ENCODE measurements around the gene SV2B. TPM values are rescaled to one million over a fixed set of nuclear protein-coding genes. Genes with fewer than 3 reads are reported as not detected.
A peak's percentile ranks its signal among the peaks of the same experiment; 100 is the strongest.

Gene SV2B, protein sequence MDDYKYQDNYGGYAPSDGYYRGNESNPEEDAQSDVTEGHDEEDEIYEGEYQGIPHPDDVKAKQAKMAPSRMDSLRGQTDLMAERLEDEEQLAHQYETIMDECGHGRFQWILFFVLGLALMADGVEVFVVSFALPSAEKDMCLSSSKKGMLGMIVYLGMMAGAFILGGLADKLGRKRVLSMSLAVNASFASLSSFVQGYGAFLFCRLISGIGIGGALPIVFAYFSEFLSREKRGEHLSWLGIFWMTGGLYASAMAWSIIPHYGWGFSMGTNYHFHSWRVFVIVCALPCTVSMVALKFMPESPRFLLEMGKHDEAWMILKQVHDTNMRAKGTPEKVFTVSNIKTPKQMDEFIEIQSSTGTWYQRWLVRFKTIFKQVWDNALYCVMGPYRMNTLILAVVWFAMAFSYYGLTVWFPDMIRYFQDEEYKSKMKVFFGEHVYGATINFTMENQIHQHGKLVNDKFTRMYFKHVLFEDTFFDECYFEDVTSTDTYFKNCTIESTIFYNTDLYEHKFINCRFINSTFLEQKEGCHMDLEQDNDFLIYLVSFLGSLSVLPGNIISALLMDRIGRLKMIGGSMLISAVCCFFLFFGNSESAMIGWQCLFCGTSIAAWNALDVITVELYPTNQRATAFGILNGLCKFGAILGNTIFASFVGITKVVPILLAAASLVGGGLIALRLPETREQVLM
- total RNA-seq, result 10 to 100 TPM in 1 of 4 donors, 1 to 10 TPM in 2, under 1 TPM in 1; 0.27 to 10.3 (median 2.2) TPM

DNA sequence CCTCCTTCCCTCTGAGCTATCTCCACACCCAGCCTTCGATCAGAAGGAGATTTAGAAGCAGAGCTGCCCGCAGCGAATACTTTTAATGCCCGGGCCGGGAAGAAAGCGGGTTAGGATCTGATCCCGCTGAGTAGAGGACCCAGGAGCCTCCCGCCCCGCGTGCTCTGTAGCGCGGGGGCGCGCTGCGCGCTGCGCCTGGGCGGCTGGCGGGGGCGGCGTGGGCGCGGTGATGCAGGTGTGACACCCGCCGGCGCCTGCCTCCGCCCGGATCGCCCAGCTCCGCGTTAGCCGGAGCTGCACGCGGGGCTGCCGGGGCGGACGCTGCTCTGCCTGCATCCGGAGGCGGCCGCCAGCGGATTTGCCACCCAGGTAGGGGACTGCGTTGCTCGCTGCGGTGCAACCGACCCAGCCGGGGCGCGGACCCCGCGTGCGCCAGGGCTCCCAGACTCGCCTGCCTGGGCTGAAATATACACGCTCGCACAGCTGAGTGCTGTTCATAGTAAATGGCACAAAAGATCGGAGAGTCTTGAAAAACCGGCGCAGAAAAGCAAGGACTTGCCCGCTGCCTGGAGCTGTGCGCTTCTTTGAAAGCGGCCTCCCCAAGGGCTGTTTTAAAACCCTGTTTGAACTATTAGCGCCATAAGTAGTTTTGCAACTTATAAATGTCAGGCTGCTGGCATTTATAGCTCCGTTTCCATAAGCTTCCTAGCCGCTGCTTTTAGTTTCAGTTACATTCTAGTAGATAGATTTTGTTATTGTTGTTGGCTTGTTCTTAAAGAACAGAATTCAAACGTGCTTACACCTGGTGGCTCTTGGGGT lies at the start of gene SV2B:
TSS of gene SV2B (plus strand) at position 263 of the 819 bp plus-strand sequence. CDS start 126,007 bp downstream, outside the sequence.
- no peak for DNase-seq
- H3K9me3 ChIP-seq, result no peaks in the 10 kb centered on the region
- WGBS, 2 donors (ENCODE audit: low coverage in 1 of 2), result 0 to 3% methylated on average over 4 to 37 of the region's 64 CpGs
- peaks cover 7 to 18% (median 13%) of the 10 kb centered on the region in 4 donors for H3K4me1 ChIP-seq
- H3K27me3 ChIP-seq, result peaks cover 77% of the 10 kb centered on the region
- intact Hi-C loops (cut with DNase I; ENCODE audit: low total_unique reads) (no loop called here), in situ Hi-C loops (cut with MboI; ENCODE audit: low pct_ligation_motif_present in 1 of 4, low pct_unique_long_range_greater_than_20kb in 1 of 4, low sequenced_read_pairs in 3 of 4) (no loop called here)
- TF ChIP-seq POLR2A (IDR thresholded peaks at IDR 0.05), result no peak
- TF ChIP-seq EP300 (IDR thresholded peaks at IDR 0.05; ENCODE audit: low read depth), result no peak
- no peak for TF ChIP-seq POLR2AphosphoS5 (IDR thresholded peaks at IDR 0.05)
- TF ChIP-seq, protein P1, sequence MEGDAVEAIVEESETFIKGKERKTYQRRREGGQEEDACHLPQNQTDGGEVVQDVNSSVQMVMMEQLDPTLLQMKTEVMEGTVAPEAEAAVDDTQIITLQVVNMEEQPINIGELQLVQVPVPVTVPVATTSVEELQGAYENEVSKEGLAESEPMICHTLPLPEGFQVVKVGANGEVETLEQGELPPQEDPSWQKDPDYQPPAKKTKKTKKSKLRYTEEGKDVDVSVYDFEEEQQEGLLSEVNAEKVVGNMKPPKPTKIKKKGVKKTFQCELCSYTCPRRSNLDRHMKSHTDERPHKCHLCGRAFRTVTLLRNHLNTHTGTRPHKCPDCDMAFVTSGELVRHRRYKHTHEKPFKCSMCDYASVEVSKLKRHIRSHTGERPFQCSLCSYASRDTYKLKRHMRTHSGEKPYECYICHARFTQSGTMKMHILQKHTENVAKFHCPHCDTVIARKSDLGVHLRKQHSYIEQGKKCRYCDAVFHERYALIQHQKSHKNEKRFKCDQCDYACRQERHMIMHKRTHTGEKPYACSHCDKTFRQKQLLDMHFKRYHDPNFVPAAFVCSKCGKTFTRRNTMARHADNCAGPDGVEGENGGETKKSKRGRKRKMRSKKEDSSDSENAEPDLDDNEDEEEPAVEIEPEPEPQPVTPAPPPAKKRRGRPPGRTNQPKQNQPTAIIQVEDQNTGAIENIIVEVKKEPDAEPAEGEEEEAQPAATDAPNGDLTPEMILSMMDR (IDR thresholded peaks at IDR 0.05), result no peak
- no peaks in the 10 kb centered on the region for H3K36me3 ChIP-seq
- no peak within 1 kb of the TSS for H3K27ac ChIP-seq
- peak within 1 kb of the TSS; percentile 0 to 52 (median 26) for H3K4me3 ChIP-seq

DNA sequence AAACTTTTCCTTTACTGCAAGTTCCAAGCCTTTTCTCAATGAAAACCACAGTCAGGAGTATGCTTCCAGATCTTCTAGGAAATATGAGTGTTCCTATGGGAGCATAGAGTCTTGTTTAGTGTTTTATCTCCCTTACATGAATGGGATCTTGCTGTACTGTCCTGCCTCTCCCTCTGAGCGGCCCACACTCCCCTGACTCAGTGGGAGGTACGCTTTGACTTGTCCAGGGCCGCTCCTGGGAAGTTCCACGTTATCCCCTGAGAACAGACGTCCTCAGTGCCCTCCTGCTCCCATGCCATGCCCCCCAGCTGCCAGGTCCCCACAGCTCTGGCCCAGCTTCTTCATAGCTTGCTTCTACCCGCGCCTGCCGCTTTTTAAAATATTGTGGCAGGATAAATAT lies 48.8 kb upstream of the SV2B start:
- WGBS, 2 donors (ENCODE audit: low coverage in 1 of 2), result 81 to 86% methylated on average over 7 to 8 of the region's 8 CpGs
- no peaks in the 10 kb centered on the region for H3K9me3 ChIP-seq
- H3K36me3 ChIP-seq, result no peaks in the 10 kb centered on the region
- H3K4me3 ChIP-seq, result no peak overlapping the region
- peaks cover 0 to 3% (median 0%) of the 10 kb centered on the region in 4 donors for H3K4me1 ChIP-seq
- in situ Hi-C loops (cut with MboI; ENCODE audit: low pct_ligation_motif_present in 1 of 4, low pct_unique_long_range_greater_than_20kb in 1 of 4, low sequenced_read_pairs in 3 of 4) (loop anchor here in 3 of 4 donors (10.0 kb wide), 2 partner anchors 174 to 224 kb away; no protein-coding TSS in a partner anchor), intact Hi-C loops (cut with DNase I; ENCODE audit: low total_unique reads) (no loop called here)
- peaks cover 39% of the 10 kb centered on the region for H3K27me3 ChIP-seq
- no peak overlapping the region for H3K27ac ChIP-seq
- DNase-seq, result no peak
- no peak for TF ChIP-seq POLR2AphosphoS5 (IDR thresholded peaks at IDR 0.05)
- TF ChIP-seq POLR2A (IDR thresholded peaks at IDR 0.05), result no peak

DNA sequence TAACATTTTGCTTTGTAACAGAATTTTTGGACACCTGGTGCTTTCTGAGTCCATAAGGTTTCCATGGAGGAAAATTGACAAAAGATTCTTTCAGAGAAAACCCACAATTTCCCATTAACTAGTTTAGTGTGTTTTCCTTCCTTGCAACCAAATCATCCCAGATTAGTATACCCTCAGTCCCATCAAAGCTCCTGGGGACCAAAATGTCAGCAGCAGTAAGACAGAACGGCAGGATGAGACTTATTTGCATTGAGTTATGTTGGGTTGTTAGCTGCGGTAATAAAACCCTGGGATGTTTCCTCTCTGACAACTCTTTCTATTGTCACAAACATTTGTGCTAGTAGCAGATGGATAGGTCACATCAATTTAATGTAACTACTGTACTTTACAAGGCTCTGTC lies 45.2 kb upstream of the SV2B start:
- in situ Hi-C loops (cut with MboI; ENCODE audit: low pct_ligation_motif_present in 1 of 4, low pct_unique_long_range_greater_than_20kb in 1 of 4, low sequenced_read_pairs in 3 of 4) (loop anchor here (5.0 to 10.0 kb wide), 3 partner anchors 170 to 220 kb away; no protein-coding TSS in a partner anchor), intact Hi-C loops (cut with DNase I; ENCODE audit: low total_unique reads) (loop anchor here (5.0 kb wide), 1 partner anchor 217 kb away; no protein-coding TSS in a partner anchor)
- no peak for TF ChIP-seq POLR2AphosphoS5 (IDR thresholded peaks at IDR 0.05)
- no peak for TF ChIP-seq EP300 (IDR thresholded peaks at IDR 0.05; ENCODE audit: low read depth)
- no peak for TF ChIP-seq POLR2A (IDR thresholded peaks at IDR 0.05)
- TF ChIP-seq, protein P1 (IDR thresholded peaks at IDR 0.05), result no peak
- no peaks in the 10 kb centered on the region for H3K9me3 ChIP-seq
- H3K4me3 ChIP-seq, result no peak overlapping the region
- DNase-seq, result no peak
- H3K36me3 ChIP-seq, result no peaks in the 10 kb centered on the region
- H3K27me3 ChIP-seq, result peaks cover 75% of the 10 kb centered on the region
- H3K27ac ChIP-seq, result no peak overlapping the region
- no peaks in the 10 kb centered on the region for H3K4me1 ChIP-seq
- 8 to 17% methylated on average over 2 of the region's 2 CpGs for WGBS, 2 donors (ENCODE audit: low coverage in 1 of 2)

DNA sequence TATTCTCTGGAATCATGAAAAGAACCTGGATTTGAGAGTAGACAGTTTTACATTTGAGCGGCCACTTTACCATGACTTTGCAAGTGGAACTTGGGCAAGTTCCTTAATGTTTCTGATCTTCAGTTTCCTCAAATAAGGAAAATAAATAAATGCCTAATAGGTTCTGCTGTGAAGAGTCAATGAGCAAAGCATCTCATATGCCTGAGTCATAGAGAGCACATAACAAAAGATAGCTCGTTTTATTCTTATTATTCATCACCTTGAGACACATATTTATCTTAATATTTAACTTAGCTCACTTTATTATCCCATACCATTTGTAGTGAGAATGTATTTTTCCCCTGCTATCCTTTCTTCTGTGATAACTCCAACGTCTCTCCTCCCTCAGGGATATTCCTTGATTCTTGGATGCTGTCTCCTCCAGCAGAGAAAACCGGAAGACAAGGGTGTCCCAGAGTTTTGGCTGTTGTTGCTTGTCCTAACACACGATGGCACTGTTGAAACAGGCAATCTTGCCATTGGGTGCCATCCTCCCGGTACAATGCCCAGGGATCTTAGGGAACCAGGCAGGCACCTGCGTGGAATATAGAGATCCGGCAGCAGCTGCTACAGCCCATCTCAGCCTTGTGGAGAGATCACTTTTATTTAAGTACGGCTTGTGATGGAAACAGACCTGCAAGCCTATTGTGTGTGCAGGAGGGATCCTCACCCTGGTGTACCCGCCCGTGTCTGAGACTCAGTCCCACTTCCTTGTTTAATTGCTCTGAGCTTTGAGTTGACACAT lies 44.3 kb upstream of the SV2B start:
- in situ Hi-C loops (cut with MboI; ENCODE audit: low pct_ligation_motif_present in 1 of 4, low pct_unique_long_range_greater_than_20kb in 1 of 4, low sequenced_read_pairs in 3 of 4) (loop anchor here (5.0 to 10.0 kb wide), 3 partner anchors 169 to 219 kb away; no protein-coding TSS in a partner anchor), intact Hi-C loops (cut with DNase I; ENCODE audit: low total_unique reads) (loop anchor here (5.0 kb wide), 1 partner anchor 217 kb away; no protein-coding TSS in a partner anchor)
- no peaks in the 10 kb centered on the region for H3K9me3 ChIP-seq
- peaks cover 76% of the 10 kb centered on the region for H3K27me3 ChIP-seq
- peak; percentile 57 for DNase-seq
- 18 to 46% methylated on average over 5 to 11 of the region's 11 CpGs for WGBS, 2 donors (ENCODE audit: low coverage in 1 of 2)
- no peak overlapping the region for H3K27ac ChIP-seq
- no peaks in the 10 kb centered on the region for H3K36me3 ChIP-seq
- H3K4me1 ChIP-seq, result no peaks in the 10 kb centered on the region
- no peak overlapping the region for H3K4me3 ChIP-seq
- TF ChIP-seq, protein P1 (IDR thresholded peaks at IDR 0.05), result peak; percentile 58 to 69 (median 63)
- TF ChIP-seq EP300 (IDR thresholded peaks at IDR 0.05; ENCODE audit: low read depth), result no peak

All from transverse colon (tissue), 4 donors.